Activated T-helper 9 cell treated with anti-CD3 and anti-CD28 coated beads, Interleukin-2, amount 50 U/mL, for 16 hours (primary cell): Measurements from ENCODE around the gene BCL2L12.

ENCODE experiments used
- DNase-seq: peaks from one replicate; pipeline ENCODE4 v3.0.0-alpha.2; 2020; ENCODE audit warnings: low read depth

Gene BCL2L12

GRCh38 chr19:49664171-49665035 is 1.3 kb upstream of the BCL2L12 start:
- peak; percentile 85 for DNase-seq

- no peak for DNase-seq
These were observed 740 bp upstream of the BCL2L12 start for GRCh38 chr19:49665036-49665350.

- DNase-seq: no peak
These were observed 349 bp downstream of the BCL2L12 start for GRCh38 chr19:49666120-49666444.

- DNase-seq: no peak
These were observed 1.7 kb downstream of the BCL2L12 start for GRCh38 chr19:49667473-49667872.

GRCh38 chr19:49669516-49669915 is 3.8 kb downstream of the BCL2L12 start:
- DNase-seq: no peak

- DNase-seq: peak; percentile 67
These were observed 6.6 kb downstream of the BCL2L12 start for GRCh38 chr19:49672131-49672919.

GRCh38 chr19:49676136-49676783 is 10.5 kb downstream of the BCL2L12 start:
- peak; percentile 42 for DNase-seq

GRCh38 chr19:49676784-49677230 is 11.1 kb downstream of the BCL2L12 start:
- DNase-seq: peak; percentile 97

- peak; percentile 44 for DNase-seq
These were observed 11.6 kb downstream of the BCL2L12 start, which contains the start of gene PRMT1 for GRCh38 chr19:49677231-49677900. TSS of gene PRMT1 (plus strand) at chr19:49677271. CDS start at chr19:49677281, 10 bp downstream.

- peak; percentile 70 for DNase-seq
These were observed 12.4 kb downstream of the BCL2L12 start for GRCh38 chr19:49677901-49678674.

GRCh38 chr19:49678985-49679770 is 13.4 kb downstream of the BCL2L12 start:
- no peak for DNase-seq

- no peak for DNase-seq
These were observed 14.2 kb downstream of the BCL2L12 start for GRCh38 chr19:49679771-49680413.

- DNase-seq: peak; percentile 93
These were observed 15.0 kb downstream of the BCL2L12 start for GRCh38 chr19:49680421-49681351.

GRCh38 chr19:49681830-49682229 is 16.1 kb downstream of the BCL2L12 start:
- no peak for DNase-seq

- DNase-seq: no peak
These were observed 16.5 kb downstream of the BCL2L12 start for GRCh38 chr19:49682274-49682673.

- no peak for DNase-seq
These were observed 18.1 kb downstream of the BCL2L12 start for GRCh38 chr19:49683814-49684250.

GRCh38 chr19:49684251-49684982 is 18.7 kb downstream of the BCL2L12 start:
- no peak for DNase-seq

- DNase-seq: no peak
These were observed 19.3 kb downstream of the BCL2L12 start for GRCh38 chr19:49684983-49685553.
